Smooth muscle cell (in vitro differentiated cells): ENCODE results near the gene ARHGAP29. TPM values are rescaled to one million over a fixed set of nuclear protein-coding genes. Genes with fewer than 3 reads are reported as not detected.
A peak's percentile ranks its signal among the peaks of the same experiment; 100 is the strongest.
"Not testable (repeated sequence)": the region's sequence is repeated elsewhere in the genome, so short reads cannot be mapped to it uniquely, and the experiment has no call there.

Experiments used
- DNase-seq: peaks from one replicate; lab custom pipeline; 2025; ENCODE audit not compliant: unreplicated experiment; lab: John Stamatoyannopoulos, UW
- H2AFZ ChIP-seq: fragments of 200-600 bp; sonication (generic); 2 replicates; pipeline ENCODE4 v1.6.0; 2016; ENCODE audit warnings: antibody characterized with exemption, low read depth, mild to moderate bottlenecking
- H3F3A ChIP-seq: fragments of 200-600 bp; sonication (generic); 2 replicates; pipeline ENCODE4 v1.6.0; 2017; ENCODE audit warnings: antibody characterized with exemption, low read depth
- H3K27ac ChIP-seq: fragments of 200-600 bp; sonication (generic); 2 replicates; pipeline ENCODE4 v1.5.1; 2016; ENCODE audit warnings: low read depth, mild to moderate bottlenecking
- H3K27me3 ChIP-seq: fragments of 200-600 bp; sonication (generic); 2 replicates; pipeline ENCODE4 v1.6.1; 2016; ENCODE audit warnings: low read depth, mild to moderate bottlenecking
- H3K36me3 ChIP-seq: fragments of 200-600 bp; sonication (generic); 2 replicates; pipeline ENCODE4 v1.5.1; 2016; ENCODE audit warnings: low read depth
- H3K4me1 ChIP-seq: fragments of 200-600 bp; sonication (generic); 2 replicates; pipeline ENCODE4 v1.5.1; 2016; ENCODE audit warnings: low read depth
- H3K4me2 ChIP-seq: fragments of 200-600 bp; sonication (generic); 2 replicates; pipeline ENCODE4 v1.6.0; 2016; ENCODE audit warnings: mild to moderate bottlenecking
- H3K4me3 ChIP-seq: fragments of 200-600 bp; sonication (generic); 2 replicates; pipeline ENCODE4 v1.5.1; 2016; ENCODE audit warnings: mild to moderate bottlenecking
- H3K79me2 ChIP-seq: fragments of 200-600 bp; sonication (generic); 2 replicates; pipeline ENCODE4 v1.6.0; 2016; ENCODE audit warnings: low read depth, mild to moderate bottlenecking
- H3K9ac ChIP-seq: fragments of 200-600 bp; sonication (generic); 2 replicates; pipeline ENCODE4 v1.6.0; 2016; ENCODE audit warnings: low read depth
- H3K9me3 ChIP-seq: fragments of 200-600 bp; sonication (generic); replicated peaks from 2 replicates; pipeline ENCODE4 v1.5.1; 2016; ENCODE audit warnings: low read depth
- H4K20me1 ChIP-seq: fragments of 200-600 bp; sonication (generic); 2 replicates; pipeline ENCODE4 v1.6.0; 2016; ENCODE audit warnings: low read depth
- WGBS: methylation state at CpG from one replicate; pipeline ENCODE4 v1.1.7; 2016; ENCODE audit warnings: low lambda C conversion rate; 5-methylcytosine and 5-hydroxymethylcytosine counted together
- polyA plus RNA-seq: library from polyadenylated mRNA; unstranded; fragments of >200 nt; fragmentation: Nextera tagmentation; extraction: Ambion mirVana; gene quantifications from 2 replicates; pipeline ENCODE4 v1.2.1, GENCODE V29; 2016
- total RNA-seq: library from RNA; depleted of rRNA; stranded (reverse); fragments of >200 nt; gene quantifications from 2 replicates; pipeline ENCODE4 v1.2.3, GENCODE V29; 2014
- TF ChIP-seq, protein P1 (sequence below): fragments of 200-600 bp; sonication (generic); IDR thresholded peaks from 2 replicates; pipeline ENCODE4 v1.5.1; 2017; ENCODE audit warnings: borderline replicate concordance, mild to moderate bottlenecking, antibody characterized with exemption; ENCODE audit not compliant: insufficient read depth, poor library complexity, severe bottlenecking

ARHGAP29 gene
- total and polyA plus RNA-seq, 2 experiments from 2014 or later = 8.0 to 39.9 TPM

DNA sequence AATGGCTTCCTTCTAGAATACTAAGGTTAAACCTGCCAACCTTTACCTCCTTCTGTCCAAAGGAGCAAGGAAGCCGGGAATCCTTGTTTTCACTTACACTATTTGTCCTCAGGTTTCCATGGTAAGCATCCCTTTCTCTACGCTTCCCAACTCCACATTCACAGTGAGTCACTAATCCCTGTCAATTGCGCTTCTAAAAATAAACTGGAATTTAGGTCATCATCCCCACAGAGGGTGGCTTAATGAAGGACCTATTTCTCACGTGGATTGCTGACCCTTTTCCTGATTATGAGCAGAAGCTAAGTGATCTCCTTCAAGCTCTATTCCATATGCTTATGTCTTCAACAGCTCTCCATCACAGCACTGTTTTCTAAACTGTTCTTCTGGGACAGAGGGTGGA is 76.6 kb downstream of the ARHGAP29 start:
- Histone ChIP-seq H3K4me1 (peaks cover 10% of the 10 kb centered on the region), H3K9ac (peak overlapping the region; percentile 72), H3K9me3 (no peaks in the 10 kb centered on the region), H3K4me3 (no peak overlapping the region), H3K27ac (peak overlapping the region; percentile 62), H3K4me2 (peak overlapping the region; percentile 32), H4K20me1 (no peaks in the 10 kb centered on the region), H3F3A (peaks cover 5% of the 10 kb centered on the region), H2AFZ (no peak overlapping the region), H3K79me2 (no peaks in the 10 kb centered on the region), H3K36me3 (no peaks in the 10 kb centered on the region), H3K27me3 (no peaks in the 10 kb centered on the region)
- WGBS = 10% methylated on average over 4 of the region's 4 CpGs
- TF ChIP-seq, protein P1, sequence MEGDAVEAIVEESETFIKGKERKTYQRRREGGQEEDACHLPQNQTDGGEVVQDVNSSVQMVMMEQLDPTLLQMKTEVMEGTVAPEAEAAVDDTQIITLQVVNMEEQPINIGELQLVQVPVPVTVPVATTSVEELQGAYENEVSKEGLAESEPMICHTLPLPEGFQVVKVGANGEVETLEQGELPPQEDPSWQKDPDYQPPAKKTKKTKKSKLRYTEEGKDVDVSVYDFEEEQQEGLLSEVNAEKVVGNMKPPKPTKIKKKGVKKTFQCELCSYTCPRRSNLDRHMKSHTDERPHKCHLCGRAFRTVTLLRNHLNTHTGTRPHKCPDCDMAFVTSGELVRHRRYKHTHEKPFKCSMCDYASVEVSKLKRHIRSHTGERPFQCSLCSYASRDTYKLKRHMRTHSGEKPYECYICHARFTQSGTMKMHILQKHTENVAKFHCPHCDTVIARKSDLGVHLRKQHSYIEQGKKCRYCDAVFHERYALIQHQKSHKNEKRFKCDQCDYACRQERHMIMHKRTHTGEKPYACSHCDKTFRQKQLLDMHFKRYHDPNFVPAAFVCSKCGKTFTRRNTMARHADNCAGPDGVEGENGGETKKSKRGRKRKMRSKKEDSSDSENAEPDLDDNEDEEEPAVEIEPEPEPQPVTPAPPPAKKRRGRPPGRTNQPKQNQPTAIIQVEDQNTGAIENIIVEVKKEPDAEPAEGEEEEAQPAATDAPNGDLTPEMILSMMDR = no peak
- no peak for DNase-seq

DNA sequence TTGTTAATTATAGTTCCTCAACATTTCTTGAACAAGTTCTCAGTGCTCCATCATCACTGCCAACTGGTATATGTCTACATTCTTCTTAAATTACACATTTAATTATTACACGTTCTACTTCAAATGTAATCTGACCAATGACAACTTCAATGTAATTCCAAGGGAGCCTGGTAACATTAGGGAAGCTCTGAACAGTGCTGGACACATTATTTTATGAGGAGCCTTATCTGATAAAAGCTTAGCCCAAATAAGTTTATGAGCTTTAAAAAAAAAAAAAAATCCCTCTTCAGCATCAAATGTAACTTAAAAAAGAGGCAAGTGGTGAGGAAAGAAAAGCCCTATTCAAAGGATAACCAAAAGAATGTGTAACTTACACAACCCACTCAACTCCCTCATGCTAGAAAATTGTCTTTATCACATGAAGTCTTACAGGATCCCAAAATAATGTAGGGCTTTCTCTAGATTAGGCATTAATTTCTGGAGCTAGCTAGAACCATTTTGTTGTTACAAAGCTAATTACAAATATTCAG is 81.2 kb downstream of the ARHGAP29 start:
- Histone ChIP-seq H3K4me1 (peaks cover 7% of the 10 kb centered on the region), H3K27me3 (no peaks in the 10 kb centered on the region), H3K9me3 (no peaks in the 10 kb centered on the region), H4K20me1 (no peaks in the 10 kb centered on the region), H3K4me2 (no peak overlapping the region), H3K36me3 (no peaks in the 10 kb centered on the region), H3K79me2 (no peaks in the 10 kb centered on the region), H3K9ac (no peak overlapping the region), H3K27ac (peak overlapping the region; percentile 37), H3F3A (peaks cover 7% of the 10 kb centered on the region), H3K4me3 (no peak overlapping the region), H2AFZ (no peak overlapping the region)
- 8% methylated on average over 1 of the region's 1 CpG for WGBS
- TF ChIP-seq, protein P1 = no peak
- no peak for DNase-seq

DNA sequence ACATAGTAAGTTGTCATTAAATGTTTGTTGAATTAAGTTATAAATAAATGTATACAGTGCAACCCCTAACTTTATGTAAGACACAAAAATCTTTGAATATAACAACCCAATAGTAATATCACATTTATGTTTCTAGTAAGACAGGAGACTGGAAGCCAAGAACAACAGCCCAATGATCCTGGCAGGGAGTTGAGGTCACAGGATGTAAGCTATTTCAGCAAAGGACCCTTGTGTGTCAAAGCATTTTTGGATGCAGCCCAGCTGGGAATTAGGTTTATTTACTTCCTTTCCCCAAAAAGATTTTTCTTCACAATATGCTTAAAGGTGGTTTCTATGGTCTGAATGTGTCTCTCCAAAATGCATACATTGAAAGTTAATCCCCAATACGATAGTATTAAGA is 82.4 kb downstream of the ARHGAP29 start:
- Histone ChIP-seq H3F3A (peaks cover 7% of the 10 kb centered on the region), H4K20me1 (no peaks in the 10 kb centered on the region), H3K9ac (no peak overlapping the region), H3K36me3 (no peaks in the 10 kb centered on the region), H3K4me3 (no peak overlapping the region), H3K27me3 (no peaks in the 10 kb centered on the region), H3K4me1 (no peaks in the 10 kb centered on the region), H3K79me2 (no peaks in the 10 kb centered on the region), H3K9me3 (no peaks in the 10 kb centered on the region), H3K4me2 (no peak overlapping the region), H3K27ac (no peak overlapping the region), H2AFZ (no peak overlapping the region)
- TF ChIP-seq, protein P1 = no peak
- 94% methylated on average over 1 of the region's 1 CpG for WGBS
- DNase-seq = no peak

DNA sequence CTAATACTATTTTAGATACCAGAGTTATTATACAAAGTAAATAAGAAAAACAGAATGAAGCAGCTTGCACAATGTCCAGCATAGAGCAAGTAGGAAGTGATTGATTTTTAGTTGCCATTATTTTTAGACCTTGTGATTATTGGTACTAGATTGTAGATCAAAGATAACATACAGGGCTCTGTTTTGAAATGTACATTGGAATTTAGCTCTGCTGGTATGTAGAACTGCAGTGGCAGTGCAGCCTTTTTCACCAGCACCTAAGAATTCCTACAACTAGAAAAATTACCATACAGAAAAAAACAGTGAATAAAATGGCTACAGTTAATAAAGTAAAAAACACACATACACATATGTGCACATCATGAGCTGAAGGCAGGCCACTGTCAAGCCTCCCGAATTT is 84.3 kb downstream of the ARHGAP29 start:
- H3K27ac ChIP-seq = no peak overlapping the region
- 81% methylated on average over 1 of the region's 1 CpG for WGBS

DNA sequence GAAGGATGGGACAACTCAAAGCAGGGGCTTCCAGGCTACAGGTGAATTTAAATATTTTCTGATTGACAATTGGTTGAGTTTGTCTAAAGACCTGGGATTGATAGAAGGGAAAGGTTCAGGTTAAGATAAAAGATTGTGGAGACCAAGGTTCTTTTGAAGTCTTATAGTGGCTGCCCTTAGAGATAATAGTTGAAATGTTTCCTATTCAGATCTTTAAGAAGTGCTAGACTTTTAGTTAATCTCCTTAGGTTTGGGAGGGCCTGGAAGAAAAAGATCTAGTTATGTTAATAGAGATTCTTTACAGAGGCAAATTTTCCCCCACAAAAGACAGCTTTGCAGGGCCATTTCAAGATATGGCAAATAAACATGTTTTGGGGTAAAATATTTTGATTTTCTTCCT is 88.2 kb downstream of the ARHGAP29 start:
- H3K36me3 ChIP-seq, H3K27ac ChIP-seq, H3K27me3 ChIP-seq, H3K79me2 ChIP-seq, H3F3A ChIP-seq, H3K4me2 ChIP-seq, H2AFZ ChIP-seq, H3K9me3 ChIP-seq, H3K4me3 ChIP-seq, H4K20me1 ChIP-seq, H3K9ac ChIP-seq, H3K4me1 ChIP-seq, DNase-seq: not testable (repeated sequence)

More for the DNA sequence above, 84.3 kb downstream of the ARHGAP29 start:
- DNase-seq = no peak
- no peaks in the 10 kb centered on the region for H3K36me3 ChIP-seq
- no peaks in the 10 kb centered on the region for H3K4me1 ChIP-seq
- H3K4me3 ChIP-seq = no peak overlapping the region
- H3K4me2 ChIP-seq = no peak overlapping the region
- no peak overlapping the region for H3K9ac ChIP-seq
- H3F3A ChIP-seq = peaks cover 7% of the 10 kb centered on the region
- H3K79me2 ChIP-seq = no peaks in the 10 kb centered on the region
- no peaks in the 10 kb centered on the region for H4K20me1 ChIP-seq
- H3K27me3 ChIP-seq = no peaks in the 10 kb centered on the region
- TF ChIP-seq, protein P1 = no peak
- H2AFZ ChIP-seq = no peak overlapping the region
- H3K9me3 ChIP-seq = no peaks in the 10 kb centered on the region
